GM12878 (cell line): Measurements from ENCODE around the gene SHROOM3. TPM values are rescaled to one million over a fixed set of nuclear protein-coding genes. Genes with fewer than 3 reads are reported as not detected.

Experiments
- ATAC-seq: fragments of 200-7000 bp; cut with Tn5 transposase; 3 replicates; pipeline ENCODE4 v1.9.1; 2020; ENCODE audit warnings: mild to moderate bottlenecking, moderate library complexity
- BruUV-seq: library from RNA; stranded (reverse); fragments of 400-500 nt; replicated peaks from 2 replicates; lab custom pipeline; 2021; lab: Mats Ljungman, UMichigan
- CTCF ChIA-PET: fragments of 300-600 bp; sonication (Branson Sonifier 250); formaldehyde crosslinking; extraction: SDS; loops from one replicate; lab custom pipeline; 2021; ENCODE audit warnings: inconsistent platforms; lab: Yijun Ruan, JAX
- POLR2A ChIA-PET: fragments of 350-600 bp; formaldehyde crosslinking; extraction: SDS; loops from one replicate; lab custom pipeline; 2021; ENCODE audit warnings: inconsistent platforms; lab: Charles Lee
- RAD21 ChIA-PET: fragments of 300-600 bp; sonication (Branson Sonifier 250); formaldehyde crosslinking; loops from one replicate; lab custom pipeline; 2023; ENCODE audit warnings: antibody characterized with exemption; ENCODE audit not compliant: unreplicated experiment; lab: Charles Lee
- SMC1A ChIA-PET: fragments of 300-600 bp; sonication (Branson Sonifier 250); formaldehyde crosslinking; loops from one replicate; lab custom pipeline; 2023; ENCODE audit not compliant: unreplicated experiment, uncharacterized antibody; lab: Charles Lee
- DNase-seq: peaks from one replicate; pipeline ENCODE4 v3.0.0-alpha.2; 2011; ENCODE audit warnings: low read depth, low spot score
- FAIRE-seq: peaks from 3 replicates; lab custom pipeline; 2011; peaks lifted over from hg19 to GRCh38; lab: Jason Lieb, UNC
- H2AFZ ChIP-seq: 2 replicates; pipeline ENCODE4 v1.6.0; 2011; ENCODE audit warnings: low read depth, low read length, control low read depth; ENCODE audit not compliant: control insufficient read depth
- H3K27ac ChIP-seq: 2 replicates; pipeline ENCODE4 v1.5.1; 2011; ENCODE audit warnings: control low read depth; ENCODE audit not compliant: control insufficient read depth, insufficient read depth
- H3K27me3 ChIP-seq, 2 experiments: replicated peaks in 1 of 2; 2 replicates each; pipeline versions ENCODE4 v1.6.0 to v1.6.1; 2011; ENCODE audit warnings: low read length in 1 of 2; ENCODE audit not compliant: control insufficient read depth in 2 of 2, insufficient read depth in 2 of 2
- H3K36me3 ChIP-seq, 2 experiments: 2 replicates each; pipeline ENCODE4 v1.5.1; 2011; ENCODE audit warnings: low read length in 1 of 2; ENCODE audit not compliant: control insufficient read depth in 2 of 2, insufficient read depth in 2 of 2
- H3K4me1 ChIP-seq: 2 replicates; pipeline ENCODE4 v1.6.1; 2011; ENCODE audit warnings: mild to moderate bottlenecking, low read length, moderate library complexity, mixed read lengths; ENCODE audit not compliant: control insufficient read depth, insufficient read depth
- H3K4me2 ChIP-seq: 2 replicates; pipeline ENCODE4 v1.6.0; 2011; ENCODE audit warnings: control low read depth; ENCODE audit not compliant: control insufficient read depth, insufficient read depth
- H3K4me3 ChIP-seq: fragments of 200-600 bp; sonication (generic); 2 replicates; pipeline ENCODE4 v1.5.1; 2016
- H3K79me2 ChIP-seq: 2 replicates; pipeline ENCODE4 v1.6.0; 2011; ENCODE audit warnings: low read length; ENCODE audit not compliant: control insufficient read depth, insufficient read depth
- H3K9ac ChIP-seq: 2 replicates; pipeline ENCODE4 v1.8.0; 2011; ENCODE audit warnings: low read length, control low read depth, mixed read lengths; ENCODE audit not compliant: control insufficient read depth, insufficient read depth
- H3K9me3 ChIP-seq: replicated peaks from 3 replicates; pipeline ENCODE4 v1.5.1; 2011; ENCODE audit warnings: mild to moderate bottlenecking, low read length; ENCODE audit not compliant: control insufficient read depth, insufficient read depth
- H4K20me1 ChIP-seq: 2 replicates; pipeline ENCODE4 v1.6.0; 2011; ENCODE audit not compliant: control insufficient read depth, insufficient read depth
- BHLHE40 ChIP-seq, 2 experiments: fragments of 450-650 bp in 1 of 2; IDR thresholded peaks; 2 replicates each; pipeline ENCODE4 v1.6.1; 2011 to 2017; ENCODE audit warnings: low read depth in 2 of 2, borderline replicate concordance in 1 of 2, improper control_type of control experiment in 1 of 2, low read length in 1 of 2, mild to moderate bottlenecking in 1 of 2
- FOS ChIP-seq: IDR thresholded peaks from 3 replicates; pipeline ENCODE4 v1.6.1; 2011; ENCODE audit warnings: borderline replicate concordance; ENCODE audit not compliant: insufficient read length; ENCODE audit errors: extremely low read depth
- KAT2A ChIP-seq: conservative IDR thresholded peaks from 2 replicates; pipeline ENCODE4 v1.6.1; 2011; ENCODE audit warnings: low read depth, low read length; ENCODE audit not compliant: control insufficient read depth
- MEF2B ChIP-seq: fragments of 450-650 bp; IDR thresholded peaks from 2 replicates; pipeline ENCODE4 v1.6.1; 2018; ENCODE audit warnings: mild to moderate bottlenecking, moderate library complexity; ENCODE audit not compliant: partially characterized antibody, poor library complexity, severe bottlenecking
- MTA3 ChIP-seq: IDR thresholded peaks from 2 replicates; pipeline ENCODE4 v1.6.1; 2012; ENCODE audit warnings: low read length, inconsistent platforms, borderline replicate concordance
- NFYA ChIP-seq: IDR thresholded peaks from 2 replicates; pipeline ENCODE4 v1.6.1; 2011; ENCODE audit warnings: low read depth, mild to moderate bottlenecking, low read length, improper control_type of control experiment, borderline replicate concordance
- NRF1 ChIP-seq: conservative IDR thresholded peaks from 2 replicates; pipeline ENCODE4 v1.6.1; 2011; ENCODE audit warnings: mild to moderate bottlenecking, low read depth, low read length, improper control_type of control experiment
- POU2F2 ChIP-seq: IDR thresholded peaks from 3 replicates; pipeline ENCODE4 v1.6.1; 2011; ENCODE audit warnings: low read depth, mild to moderate bottlenecking, low read length, borderline replicate concordance
- SPI1 ChIP-seq: IDR thresholded peaks from 2 replicates; pipeline ENCODE4 v1.6.1; 2011; ENCODE audit warnings: low read depth, mild to moderate bottlenecking, low read length, moderate library complexity, borderline replicate concordance; ENCODE audit not compliant: insufficient read depth
- STAT1 ChIP-seq: fragments of 450-650 bp; conservative IDR thresholded peaks from 2 replicates; pipeline ENCODE4 v1.6.1; 2014; ENCODE audit warnings: antibody characterized with exemption, mild to moderate bottlenecking
- TAF1 ChIP-seq: IDR thresholded peaks from 2 replicates; pipeline ENCODE4 v1.6.1; 2011; ENCODE audit warnings: mild to moderate bottlenecking, low read depth, low read length, borderline replicate concordance
- TCF7 ChIP-seq: IDR thresholded peaks from 2 replicates; pipeline ENCODE4 v1.6.1; 2014; ENCODE audit warnings: antibody characterized with exemption, borderline replicate concordance
- WGBS: methylation state at CpG from one replicate; pipeline ENCODE4 v1.1.6; 2016; ENCODE audit warnings: low lambda C conversion rate; ENCODE audit not compliant: insufficient replicate concordance, insufficient coverage; ENCODE audit errors: missing lambda C conversion rate; 5-methylcytosine and 5-hydroxymethylcytosine counted together
- in situ Hi-C: fragments of 300-500 bp; cut with MboI; formaldehyde crosslinking; loops from 9 replicates; pipeline ENCODE4 v1.14.3; 2018; ENCODE audit warnings: mixed read lengths
- intact Hi-C: fragments of 100-400 bp; cut with micrococcal nuclease; formaldehyde crosslinking; loops from one replicate; pipeline ENCODE4 v1.14.2; 2022; ENCODE audit not compliant: unreplicated experiment
- polyA plus RNA-seq, 11 experiments: library from polyadenylated mRNA; depleted of rRNA in 4 of 11; unstranded in 6 of 11; stranded (reverse) in 5 of 11; fragments of >200 nt; fragmentation: Nextera tagmentation in 4 of 11; fragmentation: Illumina TruSeq in 1 of 11; extraction: Ambion mirVana in 4 of 11; extraction: Trizol in 1 of 11; gene quantifications; 1 replicate in 1 of 11; 2 replicates in 10 of 11; pipeline versions ENCODE4 v1.2.1 to v1.2.3, GENCODE V29; 2011 to 2016; ENCODE audit warnings: inconsistent platforms in 2 of 11, missing spikeins in 2 of 11, low read depth in 1 of 11
- total RNA-seq, 4 experiments: library from RNA; depleted of rRNA in 3 of 4; stranded (reverse); fragments of >200 nt in 3 of 4; fragmentation: Illumina TruSeq in 1 of 4; extraction: Trizol in 1 of 4; gene quantifications; 2 replicates each; pipeline versions ENCODE4 v1.2.1 to v1.2.3, GENCODE V29; 2013 to 2021
- TF ChIP-seq, protein P1 (sequence below): fragments of 450-650 bp; IDR thresholded peaks from 2 replicates; pipeline ENCODE4 v1.6.1; 2017; ENCODE audit warnings: mild to moderate bottlenecking, low read depth, inconsistent platforms; ENCODE audit not compliant: poor library complexity, severe bottlenecking
- TF ChIP-seq, protein P2 (sequence below): fragments of 450-650 bp; IDR thresholded peaks from 2 replicates; pipeline ENCODE4 v1.6.1; 2018; ENCODE audit warnings: mild to moderate bottlenecking, low read depth, moderate library complexity; ENCODE audit not compliant: partially characterized antibody

SHROOM3 gene
- total and polyA plus RNA-seq, 10 of the 15 experiments (the other 5 are each of a cell fraction or from before 2014, with no cell fraction given): under 0.01 to 0.29 (median 0.08) TPM; not detected in 1

DNA sequence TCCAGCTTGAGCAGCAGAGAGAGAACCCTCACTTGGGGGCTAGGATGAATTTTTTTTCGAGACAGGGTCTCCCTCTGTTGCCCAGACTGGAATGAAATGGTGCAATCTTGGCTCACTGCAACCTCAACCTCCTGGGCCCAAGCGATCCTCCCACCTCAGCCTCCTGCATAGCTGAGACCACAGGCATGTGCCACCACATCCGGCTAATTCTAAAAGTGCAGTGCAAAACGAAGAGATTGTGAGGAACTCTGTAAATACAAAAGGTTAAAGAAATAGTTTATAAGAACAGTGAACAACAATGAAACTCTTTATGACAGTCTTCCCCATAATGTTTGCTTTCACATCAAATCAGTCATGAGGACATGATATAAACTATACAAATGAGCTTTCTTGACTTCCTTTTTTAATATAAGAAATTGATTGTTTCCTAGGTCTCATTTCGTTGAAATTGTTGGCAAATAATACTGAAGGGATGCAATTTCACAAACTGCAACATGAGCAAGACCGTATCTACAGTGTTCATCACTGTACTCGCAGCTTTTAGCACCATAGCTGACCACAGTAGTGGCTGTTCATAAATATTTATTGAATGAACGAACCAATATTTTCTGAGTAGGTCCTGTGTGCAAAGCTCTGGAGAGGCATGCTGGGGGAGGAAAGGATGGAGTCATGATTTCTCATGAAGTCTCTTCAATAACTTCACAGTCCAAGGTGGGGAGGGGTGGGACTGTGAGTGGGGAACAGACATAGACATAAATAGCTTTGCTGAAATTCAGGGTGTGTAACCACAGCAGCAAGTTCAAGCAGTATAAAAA lies 116.1 kb downstream of the SHROOM3 start:
- Histone ChIP-seq H4K20me1 (no peaks in the 10 kb centered on the region), H3K4me3 (no peak overlapping the region), H2AFZ (no peak overlapping the region), H3K27me3 (peaks cover 0 to 2% of the 10 kb centered on the region in 2 experiments; a peak in 1 of 4 replicates), H3K4me2 (no peak overlapping the region), H3K4me1 (no peaks in the 10 kb centered on the region), H3K27ac (no peak overlapping the region), H3K9me3 (no peaks in the 10 kb centered on the region), H3K9ac (no peak overlapping the region), H3K36me3 (no peaks in the 10 kb centered on the region), H3K79me2 (no peaks in the 10 kb centered on the region)
- DNase-seq: no peak
- no peak for ATAC-seq
- ChIA-PET CTCF (no interaction called here), SMC1A (interaction anchor here (1.5 kb wide), 1 partner anchor 30 kb away, joined by 3 read pairs; no protein-coding TSS in a partner anchor), POLR2A (interaction anchor here (0.6 kb wide), 1 partner anchor 518 kb away, joined by 4 read pairs; no protein-coding TSS in a partner anchor), RAD21 (no interaction called here)
- intact Hi-C loops: no loop called here
- 36% methylated on average over 8 of the region's 8 CpGs for WGBS
- TF ChIP-seq, protein P1, sequence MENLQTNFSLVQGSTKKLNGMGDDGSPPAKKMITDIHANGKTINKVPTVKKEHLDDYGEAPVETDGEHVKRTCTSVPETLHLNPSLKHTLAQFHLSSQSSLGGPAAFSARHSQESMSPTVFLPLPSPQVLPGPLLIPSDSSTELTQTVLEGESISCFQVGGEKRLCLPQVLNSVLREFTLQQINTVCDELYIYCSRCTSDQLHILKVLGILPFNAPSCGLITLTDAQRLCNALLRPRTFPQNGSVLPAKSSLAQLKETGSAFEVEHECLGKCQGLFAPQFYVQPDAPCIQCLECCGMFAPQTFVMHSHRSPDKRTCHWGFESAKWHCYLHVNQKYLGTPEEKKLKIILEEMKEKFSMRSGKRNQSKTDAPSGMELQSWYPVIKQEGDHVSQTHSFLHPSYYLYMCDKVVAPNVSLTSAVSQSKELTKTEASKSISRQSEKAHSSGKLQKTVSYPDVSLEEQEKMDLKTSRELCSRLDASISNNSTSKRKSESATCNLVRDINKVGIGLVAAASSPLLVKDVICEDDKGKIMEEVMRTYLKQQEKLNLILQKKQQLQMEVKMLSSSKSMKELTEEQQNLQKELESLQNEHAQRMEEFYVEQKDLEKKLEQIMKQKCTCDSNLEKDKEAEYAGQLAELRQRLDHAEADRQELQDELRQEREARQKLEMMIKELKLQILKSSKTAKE: no peak
- TF ChIP-seq, protein P2, sequence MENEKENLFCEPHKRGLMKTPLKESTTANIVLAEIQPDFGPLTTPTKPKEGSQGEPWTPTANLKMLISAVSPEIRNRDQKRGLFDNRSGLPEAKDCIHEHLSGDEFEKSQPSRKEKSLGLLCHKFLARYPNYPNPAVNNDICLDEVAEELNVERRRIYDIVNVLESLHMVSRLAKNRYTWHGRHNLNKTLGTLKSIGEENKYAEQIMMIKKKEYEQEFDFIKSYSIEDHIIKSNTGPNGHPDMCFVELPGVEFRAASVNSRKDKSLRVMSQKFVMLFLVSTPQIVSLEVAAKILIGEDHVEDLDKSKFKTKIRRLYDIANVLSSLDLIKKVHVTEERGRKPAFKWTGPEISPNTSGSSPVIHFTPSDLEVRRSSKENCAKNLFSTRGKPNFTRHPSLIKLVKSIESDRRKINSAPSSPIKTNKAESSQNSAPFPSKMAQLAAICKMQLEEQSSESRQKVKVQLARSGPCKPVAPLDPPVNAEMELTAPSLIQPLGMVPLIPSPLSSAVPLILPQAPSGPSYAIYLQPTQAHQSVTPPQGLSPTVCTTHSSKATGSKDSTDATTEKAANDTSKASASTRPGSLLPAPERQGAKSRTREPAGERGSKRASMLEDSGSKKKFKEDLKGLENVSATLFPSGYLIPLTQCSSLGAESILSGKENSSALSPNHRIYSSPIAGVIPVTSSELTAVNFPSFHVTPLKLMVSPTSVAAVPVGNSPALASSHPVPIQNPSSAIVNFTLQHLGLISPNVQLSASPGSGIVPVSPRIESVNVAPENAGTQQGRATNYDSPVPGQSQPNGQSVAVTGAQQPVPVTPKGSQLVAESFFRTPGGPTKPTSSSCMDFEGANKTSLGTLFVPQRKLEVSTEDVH: no peak
- TF ChIP-seq FOS: no peak
- no peak for TF ChIP-seq NFYA
- TF ChIP-seq MEF2B: no peak
- TF ChIP-seq TCF7: no peak
- TF ChIP-seq NRF1: no peak
- TF ChIP-seq TAF1: no peak
- no peak for TF ChIP-seq POU2F2
- no peak for TF ChIP-seq STAT1
- no peak for TF ChIP-seq SPI1
- TF ChIP-seq MTA3: no peak
- TF ChIP-seq KAT2A: no peak
- no peak for TF ChIP-seq BHLHE40 (IDR thresholded peaks at IDR 0.05; ENCODE audit: borderline replicate concordance in 1 of 2, low read depth in 2 of 2, low read length in 1 of 2)
- in situ Hi-C loops: no loop called here
- no peak for FAIRE-seq
- no TSS peak for BruUV-seq
